ENCODE data around the gene NLK. TPM values are rescaled to one million over a fixed set of nuclear protein-coding genes. Genes with fewer than 3 reads are reported as not detected.

NLK gene
- total RNA-seq, 1 donor from 2014 or later: 13.3 TPM

DNA sequence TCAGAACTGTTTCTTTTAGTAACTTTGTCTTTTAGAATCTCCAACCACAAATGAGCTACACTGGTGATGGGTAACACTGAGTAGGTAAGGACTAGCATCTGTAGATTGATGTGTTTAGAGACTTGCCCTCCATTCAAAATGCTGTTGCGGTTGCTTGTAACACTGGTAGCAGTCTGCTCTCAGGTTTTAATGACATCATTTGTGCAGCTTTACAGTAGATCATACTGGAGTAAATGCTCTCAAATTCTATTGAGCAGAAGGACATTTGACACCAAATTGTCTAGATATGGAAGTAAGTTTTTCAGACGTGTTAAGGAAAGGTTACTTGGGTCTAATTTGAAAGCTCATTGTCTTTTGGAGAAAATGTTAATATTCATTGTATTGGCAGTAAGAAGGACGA, 98.8 kb downstream of the NLK start:
- Histone ChIP-seq H3K9me3 (no peaks in the 10 kb centered on the region), H3K4me1 (no peaks in the 10 kb centered on the region), H3K27ac (no peak overlapping the region), H3K4me3 (no peak overlapping the region), H3K27me3 (no peaks in the 10 kb centered on the region), H3K36me3 (no peaks in the 10 kb centered on the region)
- intact Hi-C loops (cut with DNase I): no loop called here
- no peak for DNase-seq (ENCODE audit: extremely low spot score in 2 of 2)
- TF ChIP-seq POLR2AphosphoS5 (IDR thresholded peaks at IDR 0.05; ENCODE audit: insufficient read depth in 1 of 2, low read depth in 1 of 2) (no peak), POLR2A (IDR thresholded peaks at IDR 0.05) (no peak)

DNA sequence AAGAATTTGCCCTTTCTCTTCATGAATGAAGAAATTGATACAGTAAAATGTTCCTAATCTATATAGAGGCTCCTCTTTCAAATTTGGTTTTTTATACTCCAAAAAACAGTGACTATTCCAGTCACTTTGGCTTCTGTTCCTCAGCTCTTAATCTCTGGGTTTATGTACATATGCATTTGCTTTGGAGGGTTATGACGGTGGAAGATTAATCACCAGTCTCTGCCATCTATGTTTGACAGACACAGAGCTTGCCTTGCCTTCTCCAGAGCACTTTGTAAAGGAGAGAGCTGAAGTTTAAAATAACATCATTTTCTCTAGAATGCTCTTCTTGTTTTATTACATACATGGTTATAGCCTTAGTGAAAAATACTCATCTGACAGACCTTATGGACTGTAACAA, 99.3 kb downstream of the NLK start:
- no peaks in the 10 kb centered on the region for H3K36me3 ChIP-seq
- DNase-seq (ENCODE audit: extremely low spot score in 2 of 2): no peak
- TF ChIP-seq POLR2AphosphoS5 (IDR thresholded peaks at IDR 0.05; ENCODE audit: insufficient read depth in 1 of 2, low read depth in 1 of 2): no peak
- TF ChIP-seq POLR2A (IDR thresholded peaks at IDR 0.05): no peak
- TF ChIP-seq, protein P1, sequence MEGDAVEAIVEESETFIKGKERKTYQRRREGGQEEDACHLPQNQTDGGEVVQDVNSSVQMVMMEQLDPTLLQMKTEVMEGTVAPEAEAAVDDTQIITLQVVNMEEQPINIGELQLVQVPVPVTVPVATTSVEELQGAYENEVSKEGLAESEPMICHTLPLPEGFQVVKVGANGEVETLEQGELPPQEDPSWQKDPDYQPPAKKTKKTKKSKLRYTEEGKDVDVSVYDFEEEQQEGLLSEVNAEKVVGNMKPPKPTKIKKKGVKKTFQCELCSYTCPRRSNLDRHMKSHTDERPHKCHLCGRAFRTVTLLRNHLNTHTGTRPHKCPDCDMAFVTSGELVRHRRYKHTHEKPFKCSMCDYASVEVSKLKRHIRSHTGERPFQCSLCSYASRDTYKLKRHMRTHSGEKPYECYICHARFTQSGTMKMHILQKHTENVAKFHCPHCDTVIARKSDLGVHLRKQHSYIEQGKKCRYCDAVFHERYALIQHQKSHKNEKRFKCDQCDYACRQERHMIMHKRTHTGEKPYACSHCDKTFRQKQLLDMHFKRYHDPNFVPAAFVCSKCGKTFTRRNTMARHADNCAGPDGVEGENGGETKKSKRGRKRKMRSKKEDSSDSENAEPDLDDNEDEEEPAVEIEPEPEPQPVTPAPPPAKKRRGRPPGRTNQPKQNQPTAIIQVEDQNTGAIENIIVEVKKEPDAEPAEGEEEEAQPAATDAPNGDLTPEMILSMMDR (IDR thresholded peaks at IDR 0.05): no peak
- no peak overlapping the region for H3K27ac ChIP-seq
- intact Hi-C loops (cut with DNase I): no loop called here
- H3K4me3 ChIP-seq: no peak overlapping the region
- H3K27me3 ChIP-seq: no peaks in the 10 kb centered on the region
- no peaks in the 10 kb centered on the region for H3K9me3 ChIP-seq
- no peaks in the 10 kb centered on the region for H3K4me1 ChIP-seq

DNA sequence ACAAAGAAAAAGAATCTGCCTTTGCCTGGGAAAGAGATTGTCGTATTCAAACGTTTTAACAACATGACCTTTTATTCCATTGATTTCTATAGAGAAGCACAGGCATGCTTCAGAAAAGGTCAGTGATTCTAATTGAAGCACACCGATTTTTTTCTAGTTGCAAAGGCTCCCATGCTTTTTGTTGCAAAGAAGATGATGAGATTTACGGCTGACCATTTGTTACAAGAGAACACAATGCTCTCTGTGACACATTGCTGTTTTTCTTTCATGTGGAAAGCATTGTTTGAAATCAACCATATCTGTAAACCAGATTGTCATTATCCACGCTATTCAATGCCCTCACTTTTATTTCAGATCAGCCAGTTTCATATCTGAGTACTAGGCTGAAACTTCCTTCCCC, 99.8 kb downstream of the NLK start:
- H3K9me3 ChIP-seq: no peaks in the 10 kb centered on the region
- TF ChIP-seq POLR2AphosphoS5 (IDR thresholded peaks at IDR 0.05; ENCODE audit: insufficient read depth in 1 of 2, low read depth in 1 of 2): no peak
- no peak for TF ChIP-seq POLR2A (IDR thresholded peaks at IDR 0.05)
- TF ChIP-seq, protein P1 (IDR thresholded peaks at IDR 0.05): no peak
- H3K27me3 ChIP-seq: no peaks in the 10 kb centered on the region
- H3K36me3 ChIP-seq: no peaks in the 10 kb centered on the region
- no peak overlapping the region for H3K27ac ChIP-seq
- intact Hi-C loops (cut with DNase I): no loop called here
- no peak overlapping the region for H3K4me3 ChIP-seq
- DNase-seq (ENCODE audit: extremely low spot score in 2 of 2): no peak
- no peaks in the 10 kb centered on the region for H3K4me1 ChIP-seq

DNA sequence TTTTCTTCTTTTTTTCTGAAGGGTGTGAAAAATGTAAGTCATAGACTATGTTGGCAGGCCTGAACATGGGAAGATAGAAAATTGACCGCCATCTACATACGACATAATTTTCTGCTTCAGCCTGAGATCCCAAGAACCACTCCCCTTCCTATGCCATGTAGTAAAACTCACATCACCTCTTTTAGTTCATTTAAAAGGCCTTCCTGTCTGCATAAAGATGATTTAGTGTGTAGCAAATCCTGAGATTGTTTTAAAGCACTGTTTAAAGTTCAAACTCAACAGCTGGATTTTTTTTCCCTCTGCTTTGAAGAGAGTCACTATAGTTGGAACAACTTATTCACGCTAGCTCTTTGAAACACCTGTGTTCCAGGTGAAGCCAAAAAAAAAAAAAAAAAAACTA, 101.5 kb downstream of the NLK start:
- no peak for TF ChIP-seq POLR2AphosphoS5 (IDR thresholded peaks at IDR 0.05; ENCODE audit: insufficient read depth in 1 of 2, low read depth in 1 of 2)
- TF ChIP-seq, protein P1 (IDR thresholded peaks at IDR 0.05): no peak
- no peak for TF ChIP-seq POLR2A (IDR thresholded peaks at IDR 0.05)
- intact Hi-C loops (cut with DNase I): no loop called here
- no peaks in the 10 kb centered on the region for H3K27me3 ChIP-seq

DNA sequence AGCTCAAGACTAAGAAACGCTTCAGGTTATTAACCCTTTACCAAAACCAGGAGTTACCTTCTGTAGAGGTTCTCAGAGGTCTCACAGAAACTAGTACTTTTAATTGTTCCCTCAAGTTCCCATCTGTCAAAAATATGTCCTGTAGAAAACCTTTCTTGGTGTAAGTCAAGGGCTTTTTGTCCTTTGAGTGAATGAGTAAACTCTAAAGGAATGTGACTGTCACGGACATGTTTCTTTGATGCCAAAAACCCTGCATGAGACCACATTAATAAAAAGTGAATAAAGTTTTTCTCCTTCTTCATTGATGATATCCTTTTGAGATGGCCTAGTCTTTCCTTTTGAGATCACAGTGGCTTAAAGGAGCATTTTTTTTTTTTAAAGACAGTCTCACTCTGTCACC, 102.9 kb downstream of the NLK start:
- no peak for DNase-seq (ENCODE audit: extremely low spot score in 2 of 2)
- Histone ChIP-seq H3K27ac (no peak overlapping the region), H3K4me1 (no peaks in the 10 kb centered on the region), H3K4me3 (no peak overlapping the region), H3K9me3 (no peaks in the 10 kb centered on the region), H3K27me3 (no peaks in the 10 kb centered on the region), H3K36me3 (no peaks in the 10 kb centered on the region)
- intact Hi-C loops (cut with DNase I): no loop called here
- no peak for TF ChIP-seq POLR2AphosphoS5 (IDR thresholded peaks at IDR 0.05; ENCODE audit: insufficient read depth in 1 of 2, low read depth in 1 of 2)
- TF ChIP-seq, protein P1 (IDR thresholded peaks at IDR 0.05): no peak
- no peak for TF ChIP-seq POLR2A (IDR thresholded peaks at IDR 0.05)

More for the DNA sequence above, 101.5 kb downstream of the NLK start:
- no peaks in the 10 kb centered on the region for H3K36me3 ChIP-seq
- DNase-seq (ENCODE audit: extremely low spot score in 2 of 2): no peak
- H3K27ac ChIP-seq: no peak overlapping the region
- no peaks in the 10 kb centered on the region for H3K4me1 ChIP-seq
- no peaks in the 10 kb centered on the region for H3K9me3 ChIP-seq
- H3K4me3 ChIP-seq: no peak overlapping the region
